HCEC 1CT (cell line): Measurements from ENCODE around the gene MEIKIN.
"Not testable (repeated sequence)": the region's sequence is repeated elsewhere in the genome, so short reads cannot be mapped to it uniquely, and the experiment has no call there.

Experiments
- DNase-seq: peaks from one replicate; pipeline ENCODE4 v3.0.0-alpha.2; 2017

The MEIKIN gene

DNA sequence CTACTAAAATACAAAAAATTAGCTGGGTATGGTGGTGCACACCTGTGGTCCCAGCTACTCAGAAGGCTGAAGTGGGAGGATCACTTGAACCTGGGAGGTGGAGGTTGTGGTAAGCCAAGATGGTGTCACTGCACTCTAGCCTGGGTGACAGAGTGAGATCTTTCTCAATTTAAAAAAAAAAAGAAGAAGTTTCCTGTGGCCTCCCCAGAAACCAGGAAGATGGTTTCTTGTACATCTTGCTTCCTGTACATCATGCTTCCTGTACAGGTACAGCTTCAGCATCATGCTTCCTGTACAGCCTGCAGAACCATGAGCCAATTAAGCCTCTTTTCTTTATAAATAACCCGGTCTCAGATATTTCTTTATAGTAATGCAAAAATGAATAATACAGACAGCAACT is 43.2 kb downstream of the MEIKIN start:
- DNase-seq: not testable (repeated sequence)

GRCh38 chr5:131899686-131900085 is 45.8 kb downstream of the MEIKIN start:
- no peak for DNase-seq

- DNase-seq: no peak
Observed at GRCh38 chr5:131883984-131884383, 61.5 kb downstream of the MEIKIN start.

GRCh38 chr5:131879705-131880104 is 65.8 kb downstream of the MEIKIN start:
- DNase-seq: no peak

- DNase-seq: no peak
Observed at GRCh38 chr5:131877873-131878272, 67.6 kb downstream of the MEIKIN start.

DNA sequence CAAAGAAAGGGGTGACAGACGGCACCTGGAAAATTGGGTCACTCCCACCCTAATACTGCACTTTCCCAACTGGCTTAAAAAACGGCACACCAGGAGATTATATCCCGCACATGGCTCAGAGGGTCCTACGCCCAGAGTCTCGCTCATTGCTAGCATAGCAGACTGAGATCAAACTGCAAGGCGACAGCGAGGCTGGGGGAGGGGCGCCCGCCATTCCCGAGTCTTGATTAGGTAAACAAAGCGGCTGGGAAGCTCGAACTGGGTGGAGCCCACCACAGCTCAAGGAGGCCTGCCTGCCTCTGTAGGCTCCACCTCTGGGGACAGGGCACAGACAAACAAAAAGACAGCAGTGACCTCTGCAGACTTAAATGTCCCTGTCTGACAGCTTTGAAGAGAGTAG is 74.2 kb downstream of the MEIKIN start:
- not testable (repeated sequence) for DNase-seq

DNA sequence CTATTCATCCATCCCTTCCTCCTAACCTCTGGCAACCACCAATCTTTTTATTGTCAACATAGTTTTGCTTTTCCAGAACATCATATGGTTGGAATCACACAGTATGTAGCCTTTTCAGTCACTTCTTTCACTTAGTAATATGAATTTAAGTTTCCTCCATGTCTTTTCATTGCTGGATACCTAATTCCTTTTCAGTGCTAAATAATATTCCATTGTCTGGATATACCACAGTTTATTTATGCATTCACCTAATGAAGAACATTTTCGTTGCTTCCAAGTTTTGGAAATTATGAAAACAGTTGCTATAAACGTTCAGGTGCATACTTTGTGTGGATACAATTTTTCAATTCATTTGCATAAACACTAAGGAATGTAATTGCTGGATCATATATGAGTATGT is 77.9 kb downstream of the MEIKIN start:
- no peak for DNase-seq

DNA sequence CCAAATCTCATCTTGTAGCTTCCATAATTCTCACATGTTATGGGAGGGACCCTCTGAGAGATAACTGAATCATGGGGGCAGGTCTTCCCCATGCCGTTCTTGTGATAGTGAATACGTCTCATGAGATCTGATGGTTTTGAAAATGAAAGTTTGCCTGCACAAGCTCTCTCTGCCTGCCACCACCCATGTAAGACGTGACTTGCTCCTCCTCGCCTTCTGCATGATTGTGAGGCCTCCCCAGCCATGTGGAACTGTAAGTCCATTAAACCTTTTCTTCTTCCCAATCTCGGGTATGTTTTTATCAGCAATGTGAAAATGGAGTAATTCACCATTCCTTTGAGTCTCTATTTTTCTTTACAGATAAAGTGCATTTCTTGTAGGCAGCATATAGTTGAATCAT is 81.8 kb downstream of the MEIKIN start:
- DNase-seq: no peak

DNA sequence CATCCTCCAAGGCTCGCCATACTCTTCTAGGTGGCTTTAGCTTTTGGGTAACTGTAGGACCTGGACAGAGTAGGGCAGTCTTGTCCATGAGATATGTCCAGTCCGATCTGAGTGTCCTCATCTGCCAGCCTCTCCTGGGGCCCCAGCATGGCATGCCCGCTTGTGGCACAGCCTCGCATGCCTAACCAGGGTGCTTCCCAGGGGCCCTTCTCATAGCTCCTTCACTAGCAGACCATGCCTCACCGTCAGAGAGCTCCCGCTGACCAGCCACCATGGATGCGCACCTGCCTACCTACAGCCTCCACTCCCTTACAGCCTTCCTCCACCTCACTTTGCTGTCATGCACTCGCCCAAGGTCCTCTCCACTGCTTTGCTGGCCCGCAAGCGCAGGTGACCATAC is 88.1 kb downstream of the MEIKIN start:
- no peak for DNase-seq

- no peak for DNase-seq
Observed at GRCh38 chr5:131855452-131855851, 90.0 kb downstream of the MEIKIN start.

DNA sequence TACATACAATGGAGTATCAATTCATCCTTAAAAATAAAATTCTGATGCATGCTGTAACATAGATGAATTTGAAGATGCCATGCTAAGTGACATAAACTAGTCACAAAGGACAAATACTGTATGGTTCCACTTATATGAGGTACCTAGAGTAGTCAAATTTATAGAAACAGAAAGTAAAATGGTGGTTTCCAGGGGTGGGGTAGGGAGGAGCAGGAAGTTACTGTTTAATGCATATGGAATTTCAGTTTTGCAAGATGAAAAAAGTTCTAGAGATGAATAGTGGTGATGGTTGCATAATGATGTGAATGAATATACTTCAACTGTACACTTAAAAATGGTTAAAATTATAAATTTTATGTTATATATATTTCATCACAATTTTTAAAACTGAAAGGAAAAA is 91.3 kb downstream of the MEIKIN start:
- DNase-seq: peak; percentile 73

DNA sequence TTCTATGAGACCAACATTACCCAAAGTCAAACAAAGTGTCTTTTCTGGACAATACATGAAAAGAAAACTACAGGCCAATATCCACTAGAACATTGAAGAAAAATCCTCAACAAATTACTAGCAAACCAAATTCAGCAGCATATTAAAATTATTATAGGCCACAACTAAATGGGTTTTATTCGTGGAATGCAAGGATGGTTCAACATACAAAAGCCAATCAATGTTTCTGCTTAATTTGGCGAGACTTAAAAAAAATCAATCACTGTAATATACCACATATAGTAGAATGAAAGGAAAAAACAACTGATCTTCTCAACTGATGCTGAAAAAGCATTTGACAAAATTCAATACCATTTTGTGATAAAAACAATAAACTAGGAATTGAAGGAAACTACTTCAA is 96.8 kb downstream of the MEIKIN start:
- no peak for DNase-seq

GRCh38 chr5:131846536-131846935 is 98.9 kb downstream of the MEIKIN start:
- no peak for DNase-seq

- DNase-seq: no peak
Observed at GRCh38 chr5:131845828-131846227, 99.6 kb downstream of the MEIKIN start.

DNA sequence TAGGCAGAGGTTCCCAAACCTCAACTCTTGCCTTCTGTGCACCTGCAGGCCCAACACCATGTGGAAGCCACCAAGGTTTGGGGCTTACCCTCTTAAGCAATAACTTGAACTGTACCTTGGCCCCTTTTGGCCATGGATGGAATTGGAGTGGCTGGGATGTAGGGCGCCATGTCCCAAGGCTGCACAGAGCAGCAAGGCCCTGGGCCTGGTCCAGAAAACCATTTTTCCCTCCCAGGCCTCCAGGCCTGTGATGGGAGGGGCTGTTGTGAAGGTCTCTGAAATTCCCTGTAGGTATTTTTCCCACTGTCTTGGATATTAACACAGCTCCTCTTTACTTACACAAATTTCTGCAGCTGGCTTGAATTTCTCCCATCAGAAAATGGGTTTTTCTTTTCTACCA is 102.5 kb downstream of the MEIKIN start:
- not testable (repeated sequence) for DNase-seq

DNA sequence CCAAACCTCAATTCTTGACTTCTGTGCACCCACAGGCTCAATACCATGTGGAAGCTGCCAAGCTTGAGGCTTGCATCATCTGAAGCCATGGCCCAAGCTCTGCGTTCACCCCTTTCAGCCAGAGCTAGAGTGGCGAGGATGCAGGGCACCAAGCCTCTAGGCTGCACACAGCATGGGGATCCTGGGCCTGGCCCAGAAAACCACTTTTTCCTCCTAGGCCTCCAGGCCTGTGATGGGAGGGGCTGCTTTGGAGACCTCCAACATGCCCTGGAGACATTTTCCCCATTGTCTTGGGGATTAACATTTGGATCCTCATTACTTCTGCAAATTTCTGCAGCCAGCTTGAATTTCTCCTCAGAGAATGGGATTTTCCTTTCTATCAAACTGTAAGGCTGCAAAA is 112.8 kb downstream of the MEIKIN start:
- DNase-seq: not testable (repeated sequence)

GRCh38 chr5:131825404-131826013 is 120.0 kb downstream of the MEIKIN start:
- no peak for DNase-seq

GRCh38 chr5:131824631-131825030 is 120.8 kb downstream of the MEIKIN start:
- DNase-seq: no peak

DNA sequence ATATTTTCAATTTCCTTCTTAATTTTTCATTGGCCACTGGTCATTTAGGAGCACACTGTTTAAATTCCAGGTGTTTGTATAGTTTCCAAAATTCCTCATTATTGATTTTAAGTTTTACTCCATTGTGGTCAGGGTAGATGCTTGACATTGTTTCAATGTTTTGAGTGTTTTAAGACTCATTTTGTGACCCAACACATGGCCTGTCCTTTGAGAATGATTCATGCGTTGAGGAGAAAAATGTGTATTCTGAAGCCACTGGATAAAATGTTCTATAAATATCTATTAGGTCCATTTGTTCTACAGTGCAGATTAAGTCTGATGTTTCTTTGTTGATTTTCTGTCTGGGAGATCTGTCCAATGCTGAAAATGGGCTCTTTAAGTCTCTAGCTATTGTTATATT is 124.2 kb downstream of the MEIKIN start:
- peak; percentile 31 for DNase-seq

DNA sequence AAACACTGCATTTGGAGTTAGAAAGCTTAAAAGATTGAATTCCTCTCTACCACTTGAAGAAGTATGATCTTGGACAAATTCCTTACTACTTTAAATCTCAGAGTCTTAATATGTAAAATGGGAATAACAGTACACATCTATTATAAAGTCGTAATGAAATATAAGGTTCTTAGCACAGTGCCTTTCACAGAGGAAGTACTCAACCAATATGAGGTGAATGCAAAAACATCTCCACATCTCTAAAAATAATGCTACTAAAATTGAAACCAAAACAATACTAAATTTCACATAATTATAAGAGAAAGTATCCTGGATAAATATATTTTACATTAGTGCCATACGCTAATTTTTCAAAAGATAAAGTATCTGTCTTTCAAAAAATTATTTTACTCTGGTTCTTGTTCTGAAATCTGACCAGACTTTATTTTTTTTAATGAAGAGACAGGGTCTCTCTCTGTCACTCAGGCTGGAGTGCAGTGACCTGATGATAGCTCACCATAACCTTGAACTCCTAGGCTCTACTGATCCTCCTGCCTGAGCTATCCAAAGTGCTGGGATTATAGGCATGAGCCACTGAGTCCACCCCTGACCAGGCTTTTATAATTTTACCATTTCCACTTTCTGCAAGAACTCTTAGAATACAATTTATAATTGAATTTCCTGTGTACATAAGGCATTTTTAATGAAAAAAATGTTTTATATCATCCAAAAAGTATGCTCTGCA is 127.3 kb downstream of the MEIKIN start:
- DNase-seq: no peak

DNA sequence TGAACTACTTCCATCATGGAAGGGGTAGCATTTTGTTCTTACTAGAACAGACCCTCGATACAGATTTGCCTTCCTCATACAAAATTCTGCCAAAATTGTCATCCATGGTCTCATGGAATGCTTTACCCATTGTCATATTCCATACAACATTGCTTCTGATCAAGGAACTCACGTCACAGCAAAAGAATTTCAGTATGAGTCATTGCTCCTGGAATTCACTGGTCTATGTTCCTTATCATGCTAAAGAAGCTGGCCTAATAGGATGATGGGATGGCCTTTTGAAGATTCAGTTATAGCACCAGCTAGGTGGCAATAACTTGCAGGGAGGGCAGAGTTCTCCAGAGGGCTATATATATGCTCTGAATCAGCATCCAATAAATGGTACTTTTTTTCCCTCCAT is 130.5 kb downstream of the MEIKIN start:
- DNase-seq: peak; percentile 84

DNA sequence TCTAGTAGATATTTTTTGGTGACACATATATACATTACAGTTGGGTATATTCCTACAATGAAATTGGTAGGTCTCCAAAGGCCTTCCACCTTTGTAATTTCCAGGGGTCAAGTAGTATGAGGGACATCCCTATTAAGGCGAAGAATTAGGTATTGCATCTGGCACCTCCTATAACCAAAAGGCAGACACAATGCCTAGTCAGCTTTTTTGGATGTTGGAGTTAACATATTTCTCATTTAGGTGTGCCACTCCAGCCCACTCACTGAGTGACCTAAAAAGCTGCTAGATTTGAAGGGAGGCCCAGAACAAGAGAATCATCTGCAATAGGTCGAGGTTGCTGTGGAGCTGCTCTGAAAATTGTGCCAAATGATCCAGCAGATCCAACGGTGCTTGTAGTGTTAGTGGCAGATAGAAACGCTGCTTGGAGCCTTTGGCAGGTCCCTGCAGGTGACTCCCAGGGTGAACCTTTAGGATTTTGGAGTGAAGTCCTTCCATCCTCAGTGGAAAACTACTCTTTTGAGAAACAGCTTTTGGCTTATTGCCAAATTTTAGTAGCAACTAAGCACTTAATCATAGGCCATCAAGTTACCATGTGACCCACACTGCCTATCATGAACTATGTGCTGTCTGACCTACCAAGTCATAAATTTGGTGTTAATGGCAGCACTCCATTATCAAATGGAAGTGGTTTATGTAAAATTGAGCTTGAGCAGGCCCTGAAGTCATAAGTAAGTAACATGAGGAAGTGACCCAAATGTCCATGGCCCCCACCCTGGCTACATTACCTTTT is 132.9 kb downstream of the MEIKIN start:
- peak; percentile 13 for DNase-seq

DNA sequence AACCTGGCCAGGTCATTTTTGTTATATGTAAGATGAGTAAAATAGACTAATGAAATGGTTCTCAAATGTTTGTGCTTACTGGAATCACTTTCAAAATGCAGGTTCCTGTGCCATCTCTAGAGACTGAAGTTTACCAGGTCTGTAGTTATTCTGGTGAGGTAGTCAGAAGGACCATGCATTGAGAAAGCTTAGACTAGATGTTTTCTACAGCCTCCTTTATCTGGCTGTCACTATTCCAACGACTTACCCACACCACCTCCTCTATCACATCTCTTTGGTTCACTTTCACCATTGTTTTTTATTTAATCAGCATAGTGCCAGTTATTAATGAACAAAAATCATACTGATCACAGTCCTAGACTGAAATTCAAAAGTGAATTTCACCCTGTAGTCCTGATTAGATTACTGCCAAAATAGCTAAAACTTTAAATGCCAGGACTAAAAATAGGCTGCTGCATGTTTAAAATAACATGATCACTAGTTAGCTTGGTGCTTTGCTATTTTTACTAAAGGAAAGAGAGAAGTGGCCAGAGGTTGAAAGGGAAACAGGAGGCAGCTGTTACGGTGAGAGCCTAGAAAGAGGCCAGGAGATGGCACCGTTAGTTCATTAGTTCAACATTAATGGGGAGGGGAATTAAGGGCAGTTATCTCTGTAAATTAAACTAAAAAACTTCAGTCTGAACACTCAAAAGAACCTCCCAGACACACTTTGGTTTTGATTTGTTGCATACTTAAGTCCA is 134.8 kb downstream of the MEIKIN start:
- DNase-seq: peak; percentile 30
